M059J (cell line): Measurements from ENCODE around the gene C1orf21. TPM values are rescaled to one million over a fixed set of nuclear protein-coding genes. Genes with fewer than 3 reads are reported as not detected.
"Not testable (repeated sequence)": the region's sequence is repeated elsewhere in the genome, so short reads cannot be mapped to it uniquely, and the experiment has no call there.

Source experiments
- DNase-seq: peaks from one replicate; pipeline ENCODE4 v3.0.0-alpha.2; 2012; ENCODE audit warnings: low read depth
- total RNA-seq: library from RNA; depleted of rRNA; stranded (reverse); fragments of >200 nt; shearing (Covaris generic); gene quantifications from 2 replicates; pipeline ENCODE4 v1.2.3, GENCODE V29; 2014

Gene C1orf21
- total RNA-seq, 1 experiment from 2014 or later: 22.2 TPM

DNA sequence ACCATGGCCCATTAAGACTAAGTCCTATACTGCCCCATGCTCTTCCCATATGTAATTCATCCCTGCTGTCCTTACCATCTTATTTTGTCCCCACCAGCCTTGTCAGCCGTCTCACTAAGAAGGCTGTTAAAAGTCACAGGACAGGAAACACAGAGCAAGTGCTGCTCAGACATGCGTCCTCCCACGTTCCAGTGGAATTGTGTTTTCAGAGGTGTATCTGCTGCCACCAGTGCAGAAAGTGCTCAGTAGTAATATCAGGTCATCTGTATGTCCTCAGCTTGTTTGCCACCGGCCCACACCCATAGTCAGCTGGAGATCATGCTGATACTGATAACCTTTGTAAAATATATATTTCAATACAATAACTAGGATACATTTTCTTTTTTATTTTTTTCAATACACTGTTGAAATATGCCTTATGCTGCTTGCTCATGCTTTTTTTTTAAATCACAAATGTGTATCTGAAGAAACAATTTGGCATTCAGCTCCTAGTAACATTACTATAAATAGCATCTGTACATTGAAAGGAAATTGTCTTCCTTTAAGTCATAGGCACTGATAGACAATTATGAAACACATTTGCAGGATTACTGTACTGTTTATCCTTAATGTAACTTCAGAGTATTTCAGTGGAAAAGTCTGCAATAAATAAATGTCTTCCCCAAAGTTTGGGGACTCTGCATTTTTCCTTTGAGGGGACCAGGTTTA, 211.0 kb downstream of the C1orf21 start:
- no peak for DNase-seq

DNA sequence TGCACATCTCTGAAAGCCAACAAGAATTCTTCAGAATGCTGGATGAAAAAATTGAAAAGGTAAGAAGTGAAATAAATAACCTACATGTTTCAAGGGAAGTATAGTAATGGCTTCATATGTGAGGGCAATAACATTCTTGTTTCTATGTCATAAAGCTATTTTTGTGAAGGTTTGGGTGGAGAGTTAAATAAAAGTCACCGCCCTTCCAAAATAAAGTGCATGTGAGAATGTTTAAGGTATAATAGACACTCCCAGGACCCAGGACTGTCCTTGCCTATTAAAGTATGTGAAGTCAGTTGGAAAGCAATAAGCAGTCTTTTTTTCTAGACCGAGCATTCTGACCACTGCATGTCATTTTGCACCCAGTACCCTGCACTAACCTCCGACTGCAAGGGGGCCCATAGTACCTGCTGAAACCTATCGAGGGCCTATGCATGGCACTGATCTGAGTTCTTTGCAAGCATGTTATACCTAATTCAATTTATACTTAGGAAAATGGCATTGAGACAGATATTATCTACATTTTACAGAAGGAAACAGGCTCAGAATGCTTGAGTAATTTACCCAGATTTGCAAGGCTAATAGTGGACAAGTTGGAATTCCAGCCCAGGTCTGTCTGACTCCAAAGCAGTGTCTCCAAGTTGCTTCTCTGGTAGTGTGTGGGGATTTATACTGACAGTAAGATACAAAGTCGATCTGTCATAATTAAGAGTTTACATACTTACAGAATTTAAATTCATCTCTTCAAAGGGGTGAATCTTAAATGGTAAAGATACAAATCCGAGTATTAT, 211.8 kb downstream of the C1orf21 start:
- DNase-seq: no peak

DNA sequence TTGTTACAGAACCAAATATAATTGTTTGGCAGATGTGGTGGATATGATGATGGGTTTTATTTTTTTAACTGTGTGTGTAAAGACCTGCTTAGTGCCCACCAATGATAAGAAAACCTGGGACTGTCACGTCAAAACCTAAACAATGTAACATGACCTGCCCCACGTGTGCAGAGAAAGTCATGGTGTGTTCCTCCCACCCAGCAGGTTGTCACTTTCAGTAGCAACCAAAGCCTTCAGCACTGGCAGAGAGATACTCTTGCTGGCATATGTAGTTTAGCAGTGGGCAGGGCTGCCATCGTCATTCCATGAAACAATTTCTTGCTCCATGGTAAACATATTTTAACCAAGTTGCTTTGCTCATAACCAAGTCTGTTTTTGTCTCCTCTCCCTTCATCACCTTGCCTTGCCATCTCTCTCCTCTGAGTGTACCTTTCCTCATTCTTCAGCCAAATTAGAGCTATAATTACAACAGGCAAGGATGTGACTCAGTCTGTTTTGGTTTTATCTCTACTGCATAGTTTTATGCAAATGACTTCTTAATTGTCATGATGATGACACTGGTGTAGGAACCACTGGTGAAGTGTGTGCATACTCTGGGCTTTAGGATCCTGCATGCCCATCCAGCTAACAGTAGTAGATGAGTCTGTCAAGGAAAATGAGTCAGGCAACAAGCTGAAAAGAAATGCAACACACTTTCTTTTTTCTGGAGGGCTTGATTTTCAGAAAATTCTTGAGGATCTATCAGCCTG, 217.5 kb downstream of the C1orf21 start:
- no peak for DNase-seq

DNA sequence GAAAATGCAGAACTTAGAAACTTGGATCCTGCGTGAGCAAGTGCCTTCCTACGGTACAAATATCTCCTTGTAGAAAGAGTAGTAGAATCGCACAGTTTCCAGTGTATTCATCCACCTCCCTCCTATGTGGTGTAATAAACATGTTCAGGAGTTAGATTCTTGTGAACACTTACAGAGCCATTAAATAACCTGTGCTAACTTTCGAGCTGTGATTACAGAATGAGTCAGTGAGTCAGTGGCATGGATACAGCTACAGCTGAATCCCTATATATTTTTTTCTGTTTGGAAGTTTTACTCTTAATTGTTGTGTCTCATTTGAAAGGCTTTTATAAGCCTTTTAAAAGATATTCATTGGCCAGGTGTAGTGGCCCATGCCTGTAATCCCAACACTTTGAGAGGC, 219.1 kb downstream of the C1orf21 start:
- peak; percentile 12 for DNase-seq

DNA sequence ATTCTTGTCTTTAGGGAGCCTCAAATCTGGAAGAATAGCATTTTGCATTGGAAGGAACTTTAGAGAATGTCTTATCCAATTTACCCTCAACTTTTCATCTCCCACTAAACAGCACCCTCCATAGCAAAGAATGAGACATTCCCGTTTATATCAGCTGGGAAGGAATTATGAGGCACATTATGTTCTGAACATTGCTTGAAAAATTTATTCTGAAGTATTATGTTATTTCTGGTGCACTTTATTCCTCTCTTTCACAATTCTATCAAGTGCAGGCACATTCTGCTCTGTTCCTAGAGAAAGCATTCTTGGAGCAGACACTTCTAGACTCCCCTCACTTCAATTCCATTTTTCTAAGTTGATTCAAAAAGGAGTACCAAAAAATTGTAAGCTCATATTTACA, 220.0 kb downstream of the C1orf21 start:
- DNase-seq: no peak

DNA sequence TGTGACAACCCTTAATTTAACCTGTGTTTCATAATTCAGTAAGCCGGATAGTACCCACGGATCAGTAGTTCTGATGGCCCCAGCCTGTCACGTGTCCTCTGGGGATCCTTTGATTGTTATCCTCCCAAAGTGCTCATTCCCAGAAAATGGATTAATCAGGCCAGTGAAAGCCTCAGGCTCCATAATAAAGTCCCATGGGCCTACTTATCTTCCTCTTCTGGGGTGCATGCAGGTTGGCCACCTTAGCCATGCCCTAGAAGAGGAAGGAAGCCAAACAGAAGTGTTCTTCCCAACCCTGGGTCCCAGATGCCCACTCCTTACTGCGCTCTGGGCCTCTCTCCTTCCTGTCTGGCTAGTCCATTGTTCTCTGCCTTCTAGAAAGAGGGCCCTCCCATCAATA, 221.8 kb downstream of the C1orf21 start:
- DNase-seq: no peak

DNA sequence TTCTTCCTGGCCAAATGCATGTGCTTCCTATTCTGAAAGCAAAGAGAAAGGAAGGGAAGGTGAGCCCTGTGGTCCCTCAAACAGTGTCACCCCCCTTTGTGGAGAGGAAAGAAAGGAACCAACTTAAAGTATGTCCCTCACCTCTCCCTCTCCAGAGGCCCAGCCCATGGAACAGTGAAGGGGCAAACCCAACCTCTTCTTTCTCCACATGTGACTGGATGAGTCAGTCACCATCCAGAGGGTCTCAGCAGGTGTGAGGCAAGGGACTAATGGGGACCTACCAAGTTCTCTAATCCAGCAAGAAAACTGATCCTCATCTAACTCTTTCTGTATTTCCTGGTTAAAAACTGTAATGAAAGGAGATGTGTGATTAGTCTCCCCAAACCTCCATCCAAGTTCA, 222.2 kb downstream of the C1orf21 start:
- DNase-seq: no peak

DNA sequence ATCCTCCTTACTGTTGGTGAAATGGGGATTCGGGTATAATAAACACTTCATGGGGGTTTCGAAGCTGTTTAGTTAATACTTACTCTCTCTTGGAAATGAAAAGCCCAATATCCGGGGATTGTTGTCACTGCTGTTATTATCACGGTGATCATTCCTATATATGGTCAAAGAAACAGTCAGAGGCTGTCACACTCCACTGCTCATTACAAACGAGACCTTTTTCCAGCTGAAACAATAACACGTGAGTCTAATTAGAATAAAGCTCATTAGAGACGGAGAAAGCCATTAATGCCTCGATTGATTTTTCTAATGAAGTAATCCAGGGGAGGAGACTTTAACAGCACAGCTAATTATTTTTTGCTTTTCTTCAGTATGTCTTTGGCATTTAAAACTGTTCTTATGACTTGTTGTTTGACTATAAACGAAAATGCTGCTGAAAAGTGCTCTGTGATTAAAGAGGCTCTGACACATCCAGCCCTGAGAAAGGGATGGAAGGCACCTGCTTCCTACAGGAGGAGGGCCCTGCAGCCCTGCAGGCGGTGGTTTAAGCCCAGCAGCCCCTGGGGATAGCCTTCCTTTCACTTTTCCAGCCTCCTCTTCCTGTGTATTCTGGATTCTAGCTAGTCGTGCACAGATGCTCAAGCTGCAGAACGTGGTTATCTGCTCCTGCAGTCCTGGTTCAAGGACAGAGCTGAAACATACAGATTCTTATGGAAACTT, 224.2 kb downstream of the C1orf21 start:
- no peak for DNase-seq

DNA sequence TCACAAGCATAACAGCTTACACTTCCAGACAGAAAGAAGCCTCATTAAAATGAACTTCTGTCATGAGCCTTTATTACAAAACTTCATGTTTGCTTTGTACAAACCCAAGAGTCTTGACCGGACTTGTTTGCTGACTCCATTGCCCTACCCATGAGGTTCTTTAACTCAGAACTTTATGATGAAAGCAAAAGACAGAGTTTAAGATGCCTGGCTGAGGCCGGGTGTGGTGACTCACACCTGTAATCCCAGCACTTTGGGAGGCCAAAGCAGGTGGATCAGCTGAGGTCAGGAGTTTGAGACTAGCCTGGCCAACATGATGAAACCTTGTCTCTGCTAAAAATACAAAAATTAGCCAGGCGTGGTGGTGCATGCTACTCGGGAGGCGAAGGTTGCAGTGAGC, 225.4 kb downstream of the C1orf21 start:
- not testable (repeated sequence) for DNase-seq

DNA sequence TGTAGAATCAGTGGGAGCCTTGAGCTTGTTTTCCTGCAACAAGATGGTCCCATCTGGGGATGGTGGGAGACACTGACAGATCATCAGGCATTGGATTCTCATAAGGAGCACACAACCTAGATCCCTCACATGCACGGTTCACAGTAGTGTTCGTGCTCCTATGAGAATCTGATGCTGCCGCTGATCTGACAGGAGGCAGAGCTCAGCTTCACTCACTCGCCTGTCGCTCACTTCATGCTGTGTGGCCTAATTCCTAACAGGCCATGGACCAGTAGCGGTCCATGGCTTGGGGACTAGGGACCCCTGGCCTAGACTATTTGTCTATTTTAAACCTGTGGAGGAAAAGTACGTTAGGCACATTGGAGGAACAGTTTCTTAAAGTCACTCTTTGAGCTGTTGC, 227.8 kb downstream of the C1orf21 start:
- no peak for DNase-seq

DNA sequence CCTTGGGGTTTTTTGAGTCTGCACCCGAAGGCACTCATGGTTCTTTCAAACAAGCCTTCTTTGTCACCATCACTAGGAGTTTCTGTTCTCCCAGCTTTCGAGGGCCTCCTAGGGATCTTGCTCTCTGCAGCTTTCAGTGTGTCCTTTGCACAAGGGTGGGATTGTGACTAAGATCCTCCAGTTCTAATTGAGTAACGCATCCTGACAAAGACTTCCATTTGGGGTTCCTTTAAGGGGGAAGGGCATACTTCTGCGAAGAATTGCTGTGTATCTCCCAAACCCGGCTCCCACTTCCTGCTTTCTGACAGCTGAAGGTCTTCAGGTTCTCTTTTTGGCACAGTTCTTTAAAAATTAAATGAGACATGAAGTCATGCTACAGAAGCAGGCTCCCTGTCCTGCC, 228.5 kb downstream of the C1orf21 start:
- DNase-seq: no peak

DNA sequence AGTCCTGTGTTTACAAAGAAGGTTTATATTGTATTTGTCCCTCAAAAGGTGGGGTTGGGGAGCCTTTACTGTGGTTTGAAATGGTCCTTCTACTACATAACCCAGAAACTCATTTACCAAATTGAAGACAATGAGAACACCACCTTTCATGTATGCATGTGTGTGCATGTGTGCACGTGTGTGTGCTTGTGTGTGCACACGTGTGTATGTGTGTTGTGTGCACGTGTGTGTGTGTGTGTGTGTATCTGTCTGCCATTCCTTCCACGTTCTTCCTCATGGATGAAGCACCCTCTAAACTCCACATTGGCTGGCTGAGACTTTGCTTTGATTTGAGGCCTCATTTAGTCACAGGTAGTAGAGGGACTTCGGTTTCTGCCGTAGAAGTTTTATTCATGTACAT, 229.7 kb downstream of the C1orf21 start:
- DNase-seq: no peak

DNA sequence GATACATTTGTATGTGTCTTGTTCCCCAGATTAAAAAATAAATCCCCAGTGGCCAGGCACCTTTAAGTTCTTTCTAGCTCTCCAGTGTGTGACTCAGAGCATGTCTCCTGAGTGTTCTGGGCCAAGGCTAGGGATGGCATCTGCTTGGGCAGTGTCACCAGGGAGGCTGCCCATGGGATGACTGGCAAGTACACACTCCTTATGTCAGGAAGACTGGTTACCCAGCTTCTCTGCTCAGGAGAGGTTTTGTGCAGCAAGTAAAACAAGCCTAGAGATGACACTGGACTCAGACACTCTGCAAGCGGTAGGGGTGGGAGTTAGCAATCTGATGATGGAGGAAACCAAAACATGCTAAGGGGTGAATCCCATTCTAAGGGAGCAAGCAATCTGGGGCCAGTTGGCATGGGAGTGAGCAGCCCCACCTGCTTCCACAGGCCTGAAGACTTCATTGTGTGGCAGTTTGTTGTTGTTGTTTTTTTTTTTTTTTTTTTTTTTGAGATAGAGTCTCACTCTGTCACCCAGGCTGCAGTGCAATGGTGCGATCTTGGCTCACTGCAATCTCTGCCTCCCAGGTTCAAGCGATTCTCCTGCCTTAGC, 230.7 kb downstream of the C1orf21 start:
- no peak for DNase-seq

DNA sequence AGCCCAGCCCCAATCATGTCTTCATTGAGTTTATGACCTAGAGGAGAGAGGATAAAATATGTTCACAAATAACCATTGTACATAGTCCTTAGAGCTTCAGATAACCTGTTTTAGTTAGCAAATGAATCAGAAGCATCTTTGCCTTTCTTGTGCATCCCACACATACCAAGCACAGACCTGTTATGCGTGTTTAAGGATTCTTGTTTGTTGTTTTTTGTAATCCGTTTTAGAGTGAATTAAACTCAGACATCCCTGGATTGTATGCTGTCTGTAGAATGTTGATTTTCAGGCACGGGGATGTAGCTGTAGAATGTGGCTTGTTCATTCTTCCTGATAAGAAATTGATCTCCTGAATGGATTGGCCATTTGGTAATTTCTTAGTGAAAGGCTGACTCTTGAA, 232.0 kb downstream of the C1orf21 start:
- DNase-seq: no peak

DNA sequence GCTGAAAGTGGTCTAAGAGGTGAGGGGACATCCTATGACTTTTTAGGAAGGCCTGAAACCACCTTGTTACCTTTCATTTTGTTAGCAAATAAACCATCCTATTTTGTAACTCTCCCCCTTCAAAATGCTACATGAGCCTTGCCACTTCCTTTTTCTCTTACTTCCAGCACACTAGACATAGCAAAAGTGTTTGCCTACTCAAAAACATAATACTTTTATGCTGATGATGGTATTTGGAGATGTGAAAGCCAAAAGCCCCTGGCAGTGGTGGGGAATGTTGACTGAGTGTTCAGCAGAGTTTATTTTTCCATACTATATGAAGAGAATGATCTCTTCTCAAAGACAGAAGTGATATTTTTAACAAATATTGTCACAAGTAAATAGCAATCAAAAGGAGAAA, 233.6 kb downstream of the C1orf21 start:
- DNase-seq: no peak

DNA sequence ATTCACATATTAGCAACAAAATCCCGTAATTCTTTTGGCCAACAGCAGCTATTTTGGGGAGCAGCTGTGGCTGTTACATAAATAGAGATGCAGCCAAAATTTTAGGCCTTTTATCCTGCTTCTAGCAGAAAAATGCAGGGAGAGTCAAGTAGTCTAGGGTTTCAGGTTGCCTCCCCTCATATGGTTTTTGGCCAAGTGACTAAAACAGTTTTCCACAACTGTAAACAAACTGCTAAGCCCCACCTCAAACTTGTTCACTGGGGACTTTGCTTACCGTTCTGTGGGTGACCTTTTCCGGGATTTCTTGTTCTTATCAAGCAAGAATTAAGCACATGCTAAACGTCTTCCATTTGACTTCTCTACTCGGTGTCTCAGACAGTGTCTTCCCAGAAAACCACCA, 234.4 kb downstream of the C1orf21 start:
- peak; percentile 33 for DNase-seq

DNA sequence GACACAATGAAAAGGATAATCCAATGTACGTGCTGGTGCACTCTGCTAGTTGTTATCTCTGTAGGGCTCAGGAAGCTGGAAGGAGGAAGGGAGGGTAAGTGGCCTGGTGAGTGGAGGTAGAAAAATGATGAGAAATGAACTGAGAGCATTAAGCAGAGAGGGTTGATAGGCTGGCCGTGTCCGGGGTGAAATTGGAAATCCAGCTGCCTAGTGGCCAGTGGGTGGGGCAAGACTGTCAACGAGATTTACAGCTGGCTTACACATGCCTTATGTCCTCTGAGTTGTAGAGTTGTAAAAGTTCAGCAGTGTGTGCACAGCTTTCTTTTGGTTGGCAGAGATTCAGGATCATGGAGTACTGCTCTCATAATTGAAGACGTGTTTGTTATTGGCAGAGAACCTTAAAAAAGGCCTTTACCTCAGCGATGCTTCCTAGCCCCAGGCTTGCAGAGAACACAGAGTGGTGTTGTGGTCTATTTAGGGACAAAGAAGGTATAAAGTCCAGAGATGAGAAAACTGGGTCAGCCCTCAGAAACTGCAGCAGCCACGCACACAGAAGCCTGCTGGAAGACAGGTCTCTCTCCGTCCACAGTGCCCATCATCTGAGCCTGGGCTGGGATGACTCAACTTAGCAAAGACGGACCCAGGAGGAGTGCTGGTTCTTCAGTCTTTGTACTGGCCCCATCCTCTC, 235.5 kb downstream of the C1orf21 start:
- peak; percentile 77 for DNase-seq

DNA sequence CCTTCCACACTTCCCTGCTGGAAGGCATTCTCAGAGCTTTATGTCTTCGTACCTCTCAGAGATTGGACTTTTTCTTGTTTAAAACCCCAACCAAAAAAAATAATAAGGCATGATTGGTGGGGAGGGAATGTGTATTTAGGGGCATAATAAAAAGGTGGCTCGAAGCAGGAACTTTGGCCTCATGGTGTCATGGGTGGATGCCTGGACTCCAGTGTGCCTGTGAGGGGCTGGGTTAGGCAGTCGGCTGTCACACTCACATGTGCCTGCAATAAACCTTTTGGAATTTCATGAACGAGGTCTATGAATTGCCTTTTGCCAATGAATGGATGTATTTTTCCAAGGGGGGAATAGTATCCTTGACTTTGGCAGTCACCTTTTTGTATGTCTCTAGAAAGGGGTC, 236.6 kb downstream of the C1orf21 start:
- no peak for DNase-seq

DNA sequence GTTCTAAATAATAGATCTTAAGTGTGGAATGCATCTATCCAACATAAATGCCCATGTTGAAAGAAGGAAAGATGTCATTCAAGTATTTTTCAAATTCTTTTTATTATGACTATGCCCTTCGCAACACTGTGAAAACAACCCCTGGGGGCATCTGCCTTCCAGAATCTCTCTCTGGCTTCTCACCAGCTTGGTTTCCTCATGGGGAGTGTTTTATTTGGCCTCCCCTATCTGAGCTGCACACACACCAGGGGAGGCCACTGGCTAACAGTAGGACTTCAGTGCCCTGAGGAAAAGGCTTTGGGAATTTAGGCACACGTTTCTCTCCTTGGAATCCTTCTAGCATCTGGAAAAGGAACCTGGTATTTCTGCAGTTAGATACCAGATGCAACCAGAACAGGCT, 237.2 kb downstream of the C1orf21 start:
- peak; percentile 73 for DNase-seq

DNA sequence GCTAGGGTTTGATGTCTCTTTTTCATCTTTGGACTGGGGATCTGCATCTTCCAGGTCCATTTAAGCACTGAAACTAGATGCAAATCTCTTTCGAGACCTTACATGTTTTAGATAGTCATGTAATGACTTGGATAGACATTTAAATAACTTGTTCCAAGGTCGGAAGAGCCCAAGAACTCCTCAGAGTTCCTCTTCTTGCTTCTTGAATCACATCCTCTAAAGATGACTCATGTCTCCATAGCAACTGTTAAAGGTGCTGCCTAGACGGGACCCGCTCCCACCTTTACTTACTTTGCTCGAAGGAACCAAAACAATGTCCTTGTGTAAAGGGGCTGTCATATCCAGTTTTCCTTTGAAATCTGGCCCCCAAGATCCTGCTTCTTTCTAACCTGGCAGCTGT, 237.8 kb downstream of the C1orf21 start:
- DNase-seq: peak; percentile 59

DNA sequence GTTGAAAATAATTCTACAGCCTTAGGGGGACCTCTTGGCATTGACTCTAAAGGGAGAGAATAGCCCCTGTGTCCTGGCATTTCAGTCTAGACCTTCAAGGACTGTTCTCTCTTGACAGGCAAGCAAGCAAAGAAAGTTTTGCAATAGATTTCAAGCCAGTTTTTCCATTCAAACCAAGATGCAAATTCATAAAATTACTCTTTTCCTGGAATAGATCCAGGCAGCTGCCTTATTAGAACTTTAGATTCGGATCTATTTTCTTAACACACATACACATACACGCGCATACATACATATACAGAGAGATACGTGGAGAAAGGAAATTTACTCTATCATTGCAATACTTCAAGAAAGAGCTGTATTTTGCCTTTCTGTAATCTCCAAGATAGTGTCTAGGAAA, 238.4 kb downstream of the C1orf21 start:
- DNase-seq: no peak
